Omental fat pad (tissue), 4 donors: Measurements from ENCODE around the gene TEAD1. TPM values are rescaled to one million over a fixed set of nuclear protein-coding genes. Genes with fewer than 3 reads are reported as not detected.

Source experiments
- ATAC-seq: fragments of 150-250 bp; one replicate; pipeline ENCODE4 v1.9.1; 2016; ENCODE audit warnings: mild to moderate bottlenecking, moderate library complexity; ENCODE audit not compliant: low FRiP score
- DNase-seq: peaks from one replicate; pipeline ENCODE4 v3.0.0-alpha.2; 2019; ENCODE audit warnings: low spot score
- total RNA-seq, 4 donors: library from RNA; depleted of rRNA; stranded (reverse); fragments of >200 nt; gene quantifications; one replicate each; pipeline ENCODE4 v1.1.0, GENCODE V29; 2016
- TF ChIP-seq, protein P1 (sequence below), 3 donors: fragments of 450-650 bp; IDR thresholded peaks; one replicate each; pipeline ENCODE4 v1.5.1; 2016 to 2017; ENCODE audit warnings: antibody characterized with exemption in 3 of 3, mild to moderate bottlenecking in 3 of 3, moderate library complexity in 2 of 3

The TEAD1 gene
- total RNA-seq, 4 donors from 2014 or later, result 81.7 to 123 (median 103) TPM

DNA sequence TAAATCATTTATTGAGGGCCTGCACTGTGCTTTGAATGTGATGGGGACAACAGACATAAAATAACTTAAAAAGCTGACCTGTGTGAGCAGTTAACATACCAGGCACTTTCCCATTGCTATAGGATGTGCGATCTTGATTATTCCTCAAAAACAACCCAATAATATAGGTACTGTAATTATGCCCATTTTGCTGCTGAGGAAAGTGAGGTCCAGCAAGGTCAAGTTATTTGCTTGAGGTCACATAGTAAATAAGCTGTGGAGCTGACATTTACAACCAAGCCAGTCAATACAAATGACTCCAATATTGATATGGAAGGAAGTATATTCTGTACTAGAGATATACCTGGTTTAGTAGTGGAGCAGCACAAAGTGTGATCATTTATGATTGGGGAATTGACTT lies 96.2 kb downstream of the TEAD1 start:
- DNase-seq, result no peak
- TF ChIP-seq, protein P1, sequence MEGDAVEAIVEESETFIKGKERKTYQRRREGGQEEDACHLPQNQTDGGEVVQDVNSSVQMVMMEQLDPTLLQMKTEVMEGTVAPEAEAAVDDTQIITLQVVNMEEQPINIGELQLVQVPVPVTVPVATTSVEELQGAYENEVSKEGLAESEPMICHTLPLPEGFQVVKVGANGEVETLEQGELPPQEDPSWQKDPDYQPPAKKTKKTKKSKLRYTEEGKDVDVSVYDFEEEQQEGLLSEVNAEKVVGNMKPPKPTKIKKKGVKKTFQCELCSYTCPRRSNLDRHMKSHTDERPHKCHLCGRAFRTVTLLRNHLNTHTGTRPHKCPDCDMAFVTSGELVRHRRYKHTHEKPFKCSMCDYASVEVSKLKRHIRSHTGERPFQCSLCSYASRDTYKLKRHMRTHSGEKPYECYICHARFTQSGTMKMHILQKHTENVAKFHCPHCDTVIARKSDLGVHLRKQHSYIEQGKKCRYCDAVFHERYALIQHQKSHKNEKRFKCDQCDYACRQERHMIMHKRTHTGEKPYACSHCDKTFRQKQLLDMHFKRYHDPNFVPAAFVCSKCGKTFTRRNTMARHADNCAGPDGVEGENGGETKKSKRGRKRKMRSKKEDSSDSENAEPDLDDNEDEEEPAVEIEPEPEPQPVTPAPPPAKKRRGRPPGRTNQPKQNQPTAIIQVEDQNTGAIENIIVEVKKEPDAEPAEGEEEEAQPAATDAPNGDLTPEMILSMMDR (IDR thresholded peaks at IDR 0.05), result no peak
- no peak for ATAC-seq

DNA sequence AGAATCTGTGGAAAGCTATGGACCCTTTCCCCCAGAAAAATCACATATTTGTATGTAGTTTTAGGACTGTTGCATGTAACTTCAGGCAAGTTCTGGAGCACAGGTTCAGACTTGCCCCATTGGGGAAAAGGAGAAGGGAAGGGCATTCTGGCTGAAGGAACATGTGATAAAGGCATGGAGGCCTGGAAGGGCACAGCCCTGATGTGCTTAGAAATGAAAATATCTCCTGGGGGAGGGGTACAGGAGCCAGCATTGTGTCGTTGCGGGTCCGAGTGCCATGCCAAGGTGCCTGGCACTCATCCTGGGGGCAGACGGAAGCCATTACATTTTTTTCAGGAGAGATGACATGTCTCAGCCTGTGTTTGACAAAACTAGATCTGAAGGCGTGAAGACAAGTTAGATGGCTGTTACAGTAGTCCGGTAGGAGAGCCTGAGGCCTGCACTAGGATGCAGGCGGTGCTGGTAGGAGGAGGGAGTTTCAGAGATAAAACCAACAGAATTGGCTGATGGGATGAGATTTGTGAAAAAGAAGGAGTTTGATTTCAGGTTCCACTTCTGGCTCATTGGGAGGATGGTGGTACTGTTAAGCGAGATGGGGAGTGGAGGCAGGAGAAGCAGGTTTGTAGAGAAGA lies 96.9 kb downstream of the TEAD1 start:
- ATAC-seq (no peak), DNase-seq (no peak)
- TF ChIP-seq, protein P1 (IDR thresholded peaks at IDR 0.05), result no peak

DNA sequence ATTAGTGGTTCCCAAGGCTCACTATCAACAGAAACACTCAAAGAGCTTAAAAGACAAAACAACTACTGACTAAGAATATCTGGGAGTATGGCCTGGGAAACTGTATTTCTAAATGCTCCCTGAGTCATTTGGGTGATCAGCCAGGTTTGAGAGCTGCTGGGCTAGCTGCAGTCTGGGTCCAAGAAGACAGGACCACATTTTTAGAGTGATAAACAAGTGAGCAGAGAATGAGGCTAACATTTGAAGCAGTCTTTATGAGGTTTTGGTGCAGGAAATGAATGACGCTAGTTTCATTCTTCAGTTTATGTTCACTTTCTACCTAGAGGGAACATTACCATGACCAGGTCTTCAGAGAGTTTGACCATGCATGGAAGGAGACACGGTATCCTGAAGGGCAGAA lies 97.7 kb downstream of the TEAD1 start:
- DNase-seq (no peak), ATAC-seq (no peak)
- TF ChIP-seq, protein P1 (IDR thresholded peaks at IDR 0.05), result no peak

DNA sequence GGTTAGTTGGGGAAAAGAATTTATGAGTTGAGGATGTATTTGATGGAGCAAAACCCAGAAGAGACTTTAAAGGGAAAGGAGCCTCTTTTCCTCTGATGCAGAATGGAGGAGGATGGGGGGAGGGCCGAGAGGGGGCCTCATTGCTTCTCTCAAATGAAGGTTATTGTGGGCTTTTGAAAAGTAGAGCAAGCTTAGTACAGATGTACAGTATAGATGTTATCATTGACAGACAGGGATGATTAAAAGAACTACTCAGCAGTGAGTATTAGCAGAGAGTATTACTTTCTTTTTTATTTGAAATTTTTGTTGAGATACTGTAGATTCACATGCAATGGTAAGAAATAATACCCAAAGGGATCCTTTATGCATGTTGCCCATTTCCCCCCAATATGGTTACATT lies 98.1 kb downstream of the TEAD1 start:
- ATAC-seq, result no peak
- TF ChIP-seq, protein P1 (IDR thresholded peaks at IDR 0.05), result no peak
- DNase-seq, result no peak

DNA sequence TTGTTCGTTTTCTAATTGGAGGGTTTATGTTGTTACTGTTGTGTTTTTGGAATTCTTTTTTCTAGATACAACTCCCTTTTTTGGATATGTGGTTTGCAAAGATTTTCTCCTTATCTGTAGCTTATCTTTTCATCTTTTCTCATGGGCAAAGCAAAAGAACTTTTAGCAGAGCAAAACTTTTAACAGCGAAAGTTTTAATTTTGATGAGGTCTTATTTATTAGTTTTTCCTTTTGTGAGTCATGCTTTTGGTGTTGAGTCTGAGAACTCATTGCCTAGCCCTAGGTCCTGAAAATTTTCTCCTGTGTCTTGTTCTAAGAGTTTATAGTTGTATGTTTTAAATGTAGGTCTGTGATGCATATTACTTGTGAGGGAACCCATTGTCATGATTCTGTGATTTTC lies 99.4 kb downstream of the TEAD1 start:
- no peak for ATAC-seq
- TF ChIP-seq, protein P1 (IDR thresholded peaks at IDR 0.05), result no peak
- DNase-seq, result no peak

DNA sequence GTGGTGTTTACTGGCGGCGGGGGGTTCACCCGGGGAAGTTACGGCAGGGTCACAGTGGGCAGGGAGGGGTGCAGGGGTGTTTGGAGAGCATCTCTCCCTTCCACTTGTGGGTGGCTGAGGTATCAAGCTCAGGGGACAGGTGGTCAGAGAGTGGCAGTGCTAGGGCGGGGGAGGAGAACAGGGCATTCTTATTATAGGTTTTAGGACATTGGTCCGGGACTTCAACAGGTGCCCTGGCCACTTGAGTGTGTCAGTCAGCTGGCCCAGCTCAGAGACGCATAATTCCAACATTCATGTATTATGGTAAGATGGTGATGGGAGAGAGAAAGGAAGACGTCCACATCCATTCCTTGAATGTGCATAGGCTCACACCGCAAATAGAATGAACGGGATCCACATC lies 101.7 kb downstream of the TEAD1 start:
- TF ChIP-seq, protein P1 (IDR thresholded peaks at IDR 0.05), result no peak

DNA sequence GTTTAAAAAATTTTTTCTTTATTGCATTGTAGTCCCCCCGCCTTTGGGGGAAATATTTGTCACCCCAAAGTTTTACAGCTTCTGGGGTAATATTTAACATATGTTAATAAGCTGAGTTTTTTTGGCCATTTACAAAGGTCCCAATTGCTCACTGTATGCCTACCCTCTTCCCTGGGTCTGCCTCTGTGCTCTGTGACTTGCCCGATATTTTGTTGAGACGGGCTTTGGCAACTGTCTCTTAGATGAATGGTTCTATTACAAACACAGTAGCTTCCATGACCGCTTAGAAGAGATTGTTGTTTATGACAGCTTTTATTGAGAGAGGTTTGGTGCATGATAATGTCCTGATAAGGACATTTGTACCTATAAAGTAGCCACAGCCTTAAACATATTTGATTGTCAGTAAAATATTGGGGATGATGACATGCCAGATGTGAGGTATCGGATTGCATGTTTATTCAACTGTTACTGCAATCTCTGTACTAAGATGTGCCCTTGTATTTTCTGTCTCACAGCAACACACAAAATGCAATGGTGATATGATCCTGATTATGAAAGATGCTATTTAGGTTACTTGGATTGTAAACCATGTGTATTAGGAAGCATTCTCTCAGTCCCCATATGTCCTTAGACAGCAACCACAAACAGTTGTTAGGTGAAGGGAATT lies 103.1 kb downstream of the TEAD1 start:
- TF ChIP-seq, protein P1 (IDR thresholded peaks at IDR 0.05), result no peak
- DNase-seq (no peak), ATAC-seq (no peak)

More for the DNA sequence above, 101.7 kb downstream of the TEAD1 start:
- no peak for ATAC-seq
- no peak for DNase-seq
